AG09309 (cell line): ENCODE measurements around the gene CAMKK2.
"Not testable (repeated sequence)": the region's sequence is repeated elsewhere in the genome, so short reads cannot be mapped to it uniquely, and the experiment has no call there.

ENCODE experiments used
- DNase-seq: peaks from one replicate; pipeline ENCODE4 v3.0.0-alpha.2; 2010; ENCODE audit warnings: low read depth
- H3K4me3 ChIP-seq: 2 replicates; pipeline ENCODE4 v1.5.1; 2011; ENCODE audit warnings: mild to moderate bottlenecking, low read depth, low read length, moderate library complexity; ENCODE audit not compliant: control insufficient read depth
- CTCF ChIP-seq: IDR thresholded peaks from 2 replicates; pipeline ENCODE4 v1.5.1; 2011; ENCODE audit warnings: mild to moderate bottlenecking, low read depth, low read length, inconsistent platforms; ENCODE audit not compliant: insufficient read depth, control insufficient read depth; ENCODE audit errors: missing control alignments

CAMKK2 gene

GRCh38 chr12:121212875-121213274 lies 83.6 kb downstream of the CAMKK2 start:
- TF ChIP-seq CTCF: no peak
- DNase-seq: no peak
- H3K4me3 ChIP-seq: no peak overlapping the region

- TF ChIP-seq CTCF: no peak
- peak within 1 kb of the TSS; percentile 60 for H3K4me3 ChIP-seq
- peak; percentile 11 for DNase-seq
These were observed 86.6 kb downstream of the CAMKK2 start, which contains the start of gene P2RX4 for GRCh38 chr12:121209624-121210572. Gene P2RX4 (plus strand): TSS chr12:121210129. CDS start chr12:121210165, 36 bp downstream.

- DNase-seq: no peak
- TF ChIP-seq CTCF: no peak
- H3K4me3 ChIP-seq: no peak overlapping the region
These were observed 87.3 kb downstream of the CAMKK2 start for GRCh38 chr12:121209221-121209620.

- not testable (repeated sequence) for DNase-seq, H3K4me3 ChIP-seq
These were observed 87.9 kb downstream of the CAMKK2 start for GRCh38 chr12:121208571-121208970.

- no peak overlapping the region for H3K4me3 ChIP-seq
- no peak for TF ChIP-seq CTCF
- DNase-seq: no peak
These were observed 91.0 kb downstream of the CAMKK2 start for GRCh38 chr12:121205491-121205890.

GRCh38 chr12:121203482-121203881 lies 93.0 kb downstream of the CAMKK2 start:
- DNase-seq: no peak
- H3K4me3 ChIP-seq: no peak overlapping the region
- no peak for TF ChIP-seq CTCF
